ENCODE measurements around the gene RFFL.
"Not testable (repeated sequence)": the region's sequence is repeated elsewhere in the genome, so short reads cannot be mapped to it uniquely, and the experiment has no call there.

RFFL gene

GRCh38 chr17:35002876-35003551, 60.5 kb downstream of the RFFL start:
- DNase-seq = no peak

- DNase-seq = no peak
Measured at GRCh38 chr17:35001549-35001948, 62.0 kb downstream of the RFFL start.

DNA sequence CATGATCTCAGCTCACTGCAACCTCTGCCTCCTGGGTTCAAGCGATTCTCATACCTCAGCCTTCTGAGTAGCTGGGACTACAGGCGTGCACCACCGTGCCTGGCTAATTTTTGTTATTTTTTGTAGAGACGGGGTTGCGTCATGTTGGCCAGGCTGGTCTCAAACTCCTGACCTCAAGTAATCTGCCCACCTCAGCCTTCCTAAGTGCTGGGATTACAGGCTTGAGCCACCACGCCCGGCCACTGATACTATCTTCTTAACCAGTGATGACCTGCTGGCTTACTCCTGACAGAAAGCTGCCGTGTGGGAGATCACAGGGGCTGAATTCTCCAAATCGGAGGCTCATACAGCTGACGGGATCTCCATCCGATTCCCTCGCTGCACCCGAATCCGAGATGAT, 62.5 kb downstream of the RFFL start:
- not testable (repeated sequence) for DNase-seq

- DNase-seq = no peak
Measured at GRCh38 chr17:34999456-34999855, 64.1 kb downstream of the RFFL start.

- DNase-seq = peak; percentile 78
Measured at GRCh38 chr17:34998205-34998604, 65.3 kb downstream of the RFFL start.

- no peak for DNase-seq
Measured at GRCh38 chr17:34997355-34997862, 66.1 kb downstream of the RFFL start.

- no peak for DNase-seq
Measured at GRCh38 chr17:34996422-34997285, 66.9 kb downstream of the RFFL start.

DNA sequence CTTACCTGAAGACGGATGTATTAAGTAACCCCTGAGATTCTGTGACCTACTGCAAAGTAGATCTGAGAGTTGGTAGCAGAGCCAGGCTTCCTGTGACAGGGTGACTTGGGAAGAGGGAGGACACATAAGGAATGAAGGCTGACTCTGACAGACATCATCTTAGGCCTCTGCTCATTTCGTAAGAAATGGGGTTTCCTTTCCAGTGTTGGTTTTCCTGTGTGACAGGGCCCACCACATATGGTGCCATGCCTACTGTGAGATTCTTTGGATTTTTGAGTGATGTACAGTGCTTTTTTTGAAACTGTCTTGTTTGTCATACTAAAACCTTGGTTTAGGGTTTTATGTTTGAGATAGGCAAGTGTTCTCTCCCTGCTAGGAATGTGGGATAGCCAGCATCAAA, 70.5 kb downstream of the RFFL start:
- DNase-seq = no peak

DNA sequence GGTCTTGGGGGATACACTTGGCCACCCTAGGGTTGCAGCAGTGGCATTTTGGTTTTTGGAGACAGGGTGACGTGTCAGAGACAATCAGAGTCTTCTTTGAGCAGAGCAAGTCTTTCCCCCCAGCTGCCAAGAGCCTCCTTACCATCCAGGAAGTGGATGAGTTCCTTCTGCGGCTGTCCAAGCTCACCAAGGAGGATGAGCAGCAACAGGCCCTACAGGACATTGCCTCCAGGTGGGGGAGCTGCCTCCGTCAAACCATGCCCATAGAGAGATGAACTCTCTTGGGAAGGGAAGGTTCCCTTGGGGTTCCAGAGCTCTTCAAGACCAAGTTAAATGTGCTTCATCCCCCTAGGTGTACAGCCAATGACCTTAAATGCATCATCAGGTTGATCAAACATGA, 71.9 kb downstream of the RFFL start:
- DNase-seq = no peak

GRCh38 chr17:34990921-34991365, 72.6 kb downstream of the RFFL start:
- DNase-seq = no peak

DNA sequence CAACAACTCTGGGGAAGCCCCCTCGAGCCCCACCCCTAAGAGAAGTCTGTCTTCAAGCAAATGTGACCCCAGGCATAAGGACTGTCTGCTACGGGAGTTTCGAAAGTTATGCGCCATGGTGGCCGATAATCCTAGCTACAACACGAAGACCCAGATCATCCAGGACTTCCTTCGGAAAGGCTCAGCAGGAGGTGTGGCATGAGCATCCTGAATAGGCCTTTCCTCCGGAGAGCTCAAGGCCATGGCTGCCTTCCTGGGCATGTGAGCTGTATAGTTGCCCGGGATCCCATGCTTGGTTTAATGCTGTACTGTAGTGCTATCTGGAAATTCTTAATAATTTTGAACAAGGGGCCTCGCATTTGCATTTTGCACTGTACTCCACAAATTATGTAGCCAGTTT, 74.0 kb downstream of the RFFL start:
- DNase-seq = no peak

GRCh38 chr17:34988644-34989043, 74.9 kb downstream of the RFFL start:
- DNase-seq = no peak

DNA sequence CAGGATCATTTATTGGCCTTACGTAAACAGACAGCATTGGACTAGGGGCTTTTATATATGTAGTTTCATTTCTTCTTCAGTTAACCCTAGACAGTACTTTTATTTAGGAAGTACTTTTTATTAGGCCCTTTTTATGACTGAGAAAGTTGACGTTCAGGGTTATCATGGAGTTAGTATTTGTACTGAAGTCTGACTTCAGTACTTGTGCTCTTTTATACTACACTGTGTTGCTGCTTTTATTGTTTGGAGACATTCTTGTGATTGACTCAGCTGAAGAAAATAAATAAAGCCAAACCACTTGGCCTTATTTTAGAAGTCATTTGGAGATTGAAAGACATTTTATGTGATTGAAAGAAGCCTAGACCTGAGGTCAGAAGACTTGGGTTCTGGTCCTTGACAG, 76.3 kb downstream of the RFFL start:
- no peak for DNase-seq

DNA sequence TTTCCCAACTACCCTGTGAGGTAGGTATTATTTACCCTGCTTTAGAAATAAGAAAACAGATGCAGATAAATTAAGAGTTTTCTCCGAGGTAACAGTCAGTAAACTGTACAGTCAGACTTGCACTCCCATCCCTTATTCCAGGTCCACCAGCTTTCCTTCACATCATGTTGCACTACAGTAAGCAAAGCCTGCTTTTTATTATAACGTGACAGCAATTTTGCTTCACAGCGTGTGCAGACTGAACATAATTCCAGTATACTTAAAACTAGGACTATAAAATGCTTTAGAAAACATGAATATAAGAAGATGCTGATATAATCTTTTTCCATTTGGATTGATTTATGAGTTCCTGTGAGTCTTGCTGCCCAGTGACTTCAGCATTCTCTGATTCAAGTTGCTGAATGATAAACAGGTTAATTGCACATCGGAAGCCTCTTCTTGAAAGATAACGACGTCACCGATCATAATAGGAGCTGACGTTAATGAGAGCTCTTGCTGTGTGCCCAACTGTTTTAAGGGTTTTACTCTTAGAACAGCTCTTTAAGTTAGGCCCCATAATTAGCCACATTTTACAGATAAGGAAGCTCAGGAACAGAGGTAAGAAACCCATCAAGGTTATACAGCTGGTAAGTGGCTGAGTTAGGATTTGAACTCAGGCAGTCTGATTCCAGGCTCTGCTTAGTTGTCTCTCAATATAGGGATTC, 81.8 kb downstream of the RFFL start:
- DNase-seq = no peak

DNA sequence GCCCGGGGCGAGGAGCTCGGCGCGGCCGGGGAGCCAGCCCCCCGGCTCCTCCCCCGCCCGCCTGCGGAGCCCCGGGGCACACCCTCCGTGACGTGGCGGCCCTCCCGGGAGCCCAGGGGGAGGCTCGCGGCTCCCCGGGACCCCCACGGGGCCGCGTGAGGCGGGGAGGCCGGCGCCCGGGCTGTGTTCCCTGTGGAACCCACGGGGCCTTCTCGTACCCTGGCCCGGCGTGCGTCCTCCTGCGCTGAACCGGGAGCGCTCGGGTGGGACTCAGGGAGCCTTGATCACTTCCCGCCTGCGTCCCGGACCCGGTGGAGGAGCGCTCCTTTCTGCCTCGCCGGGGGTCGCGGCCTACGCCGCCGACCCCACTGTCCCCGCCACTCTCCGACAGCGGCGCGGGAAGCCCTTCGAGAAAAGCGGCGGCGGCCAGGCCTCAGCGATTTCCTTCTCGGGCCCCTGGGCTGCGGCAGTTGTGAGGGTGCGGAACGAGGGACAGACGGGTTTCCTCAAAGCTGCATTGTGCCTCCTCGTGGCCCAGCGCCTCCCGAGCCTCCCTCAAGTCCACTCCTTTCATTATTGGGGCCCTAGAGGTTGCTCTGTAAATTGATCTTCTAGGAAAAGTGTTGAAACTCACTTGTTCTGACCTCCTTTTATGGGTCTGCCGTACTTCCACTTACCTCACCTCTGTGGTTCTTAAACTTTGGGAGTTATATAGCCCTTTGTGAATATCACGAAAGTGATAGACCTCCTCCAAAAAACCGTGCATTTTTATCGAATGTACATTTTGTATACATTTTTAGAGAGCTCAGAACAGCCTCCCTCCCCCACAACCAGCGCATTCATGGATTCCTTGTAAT, 82.6 kb downstream of the RFFL start:
- DNase-seq = peak; percentile 69

DNA sequence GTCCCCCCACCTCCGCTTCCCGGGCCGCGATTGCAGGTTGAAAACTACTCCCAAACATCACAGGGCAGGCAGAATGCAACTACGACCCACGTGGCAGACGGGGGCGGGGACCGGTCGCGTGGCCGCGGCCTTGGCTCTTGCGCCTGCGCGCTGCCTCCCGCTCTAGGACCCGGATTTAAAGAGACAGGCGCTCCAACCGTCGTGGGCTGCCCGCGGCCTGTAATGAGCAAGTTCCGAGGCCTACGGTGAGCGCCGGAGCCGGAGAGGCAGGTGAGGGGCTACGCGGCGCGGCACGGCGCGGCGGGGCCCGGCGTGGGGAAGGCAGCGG, 83.2 kb downstream of the RFFL start, which contains the start of gene LIG3:
Gene LIG3 (plus strand): TSS at position 160 of the 328 bp plus-strand sequence. CDS start 2,494 bp downstream, outside the sequence.
- DNase-seq = peak; percentile 91

GRCh38 chr17:34979650-34980352, 83.7 kb downstream of the RFFL start:
- DNase-seq = no peak

DNA sequence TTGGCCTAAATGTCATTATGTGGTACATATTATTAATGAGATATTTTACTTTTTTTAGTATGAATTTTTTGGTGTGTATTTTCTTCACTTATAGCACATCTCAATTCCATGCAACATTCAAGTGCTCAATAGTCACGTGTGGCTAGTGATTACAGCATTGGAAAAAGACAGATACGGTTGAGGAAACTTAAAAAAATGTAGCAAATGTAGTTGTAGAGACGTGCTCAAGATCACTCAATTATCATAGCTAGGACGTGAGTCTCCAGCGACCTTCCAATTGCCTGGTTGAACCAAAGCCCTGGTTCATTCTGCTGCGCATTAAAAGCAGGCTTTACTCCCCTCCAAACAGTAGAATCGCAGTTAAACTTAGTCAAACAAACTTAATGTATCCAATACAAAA, 84.4 kb downstream of the RFFL start:
- no peak for DNase-seq

GRCh38 chr17:34974794-34975785, 88.4 kb downstream of the RFFL start:
- no peak for DNase-seq

- DNase-seq = no peak
Measured at GRCh38 chr17:34974179-34974578, 89.3 kb downstream of the RFFL start.

Measured in CD4-positive, alpha-beta T cell treated with Interferon gamma for 1 hour (primary cell).